Keratinocyte (primary cell): ENCODE data around the gene CSNK1D. TPM values are rescaled to one million over a fixed set of nuclear protein-coding genes. Genes with fewer than 3 reads are reported as not detected.

Source experiments
- DNase-seq: peaks from one replicate; pipeline ENCODE4 v3.0.0-alpha.2; 2011; ENCODE audit warnings: low read depth, missing footprints, low spot score
- FAIRE-seq: peaks from 2 replicates; lab custom pipeline; 2011; peaks lifted over from hg19 to GRCh38; lab: Jason Lieb, UNC
- H2AFZ ChIP-seq: 2 replicates; pipeline ENCODE4 v1.6.0; 2012; ENCODE audit warnings: low read length, control low read depth, inconsistent platforms; ENCODE audit not compliant: control insufficient read depth
- H3K27ac ChIP-seq: 2 replicates; pipeline ENCODE4 v1.5.1; 2011; ENCODE audit warnings: low read length; ENCODE audit not compliant: control insufficient read depth, insufficient read depth
- H3K27me3 ChIP-seq: 3 replicates; pipeline ENCODE4 v1.6.0; 2011; ENCODE audit warnings: low read length; ENCODE audit not compliant: control insufficient read depth, insufficient read depth; ENCODE audit errors: extremely low read depth
- H3K36me3 ChIP-seq, 2 experiments: 2 replicates in 1 of 2; 3 replicates in 1 of 2; pipeline ENCODE4 v1.5.1; 2011; ENCODE audit warnings: low read length in 2 of 2, mild to moderate bottlenecking in 1 of 2; ENCODE audit not compliant: control insufficient read depth in 2 of 2, insufficient read depth in 2 of 2; ENCODE audit errors: extremely low read depth in 1 of 2
- H3K4me1 ChIP-seq: 3 replicates; pipeline ENCODE4 v1.5.1; 2011; ENCODE audit warnings: low read length; ENCODE audit not compliant: control insufficient read depth, insufficient read depth; ENCODE audit errors: extremely low read depth
- H3K4me2 ChIP-seq: 3 replicates; pipeline ENCODE4 v1.6.0; 2011; ENCODE audit warnings: low read depth, low read length; ENCODE audit not compliant: control insufficient read depth, insufficient read depth; ENCODE audit errors: extremely low read depth
- H3K4me3 ChIP-seq, 3 experiments: fragments of 200-600 bp in 1 of 3; sonication (generic) in 1 of 3; 2 replicates in 2 of 3; 3 replicates in 1 of 3; pipeline ENCODE4 v1.5.1; 2011 to 2016; ENCODE audit warnings: low read length in 3 of 3, mild to moderate bottlenecking in 3 of 3, control low read depth in 2 of 3, inconsistent platforms in 1 of 3, low read depth in 1 of 3, mixed read lengths in 1 of 3, mixed run types in 1 of 3, moderate library complexity in 1 of 3; ENCODE audit not compliant: control insufficient read depth in 2 of 3, insufficient read depth in 2 of 3; ENCODE audit errors: extremely low read depth in 1 of 3
- H3K79me2 ChIP-seq: 2 replicates; pipeline ENCODE4 v1.6.0; 2012; ENCODE audit warnings: low read length; ENCODE audit not compliant: control insufficient read depth, insufficient read depth
- H3K9ac ChIP-seq: 3 replicates; pipeline ENCODE4 v1.6.0; 2011; ENCODE audit warnings: low read length; ENCODE audit not compliant: control insufficient read depth, insufficient read depth; ENCODE audit errors: extremely low read depth
- H3K9me1 ChIP-seq: 3 replicates; pipeline ENCODE4 v1.6.0; 2011; ENCODE audit warnings: low read length; ENCODE audit not compliant: control insufficient read depth, insufficient read depth; ENCODE audit errors: extremely low read depth
- H3K9me3 ChIP-seq: 2 replicates; pipeline ENCODE4 v1.5.1; 2012; ENCODE audit warnings: low read depth, low read length; ENCODE audit not compliant: control insufficient read depth
- H4K20me1 ChIP-seq: 3 replicates; pipeline ENCODE4 v1.6.0; 2011; ENCODE audit warnings: low read length; ENCODE audit not compliant: control insufficient read depth, insufficient read depth; ENCODE audit errors: extremely low read depth
- CTCF ChIP-seq, 3 experiments: IDR thresholded peaks in 1 of 3; conservative IDR thresholded peaks in 1 of 3; optimal IDR thresholded peaks in 1 of 3; 2 replicates in 2 of 3; 3 replicates in 1 of 3; pipeline versions ENCODE3 to v1.5.1; 2011; ENCODE audit warnings: low read length in 3 of 3, mild to moderate bottlenecking in 3 of 3, moderate library complexity in 2 of 3, control low read depth in 1 of 3, inconsistent platforms in 1 of 3; ENCODE audit not compliant: insufficient read depth in 2 of 3; ENCODE audit errors: extremely low read depth in 1 of 3
- EZH2 ChIP-seq: IDR thresholded peaks from one replicate; pipeline ENCODE4 v1.6.1; 2012; ENCODE audit warnings: inconsistent platforms, mild to moderate bottlenecking, low read length, moderate library complexity
- dilution Hi-C: fragments of 300-500 bp; cut with MboI; formaldehyde crosslinking; loops from one replicate; pipeline ENCODE4 v1.7.0; 2020; ENCODE audit warnings: low sequenced_read_pairs; ENCODE audit not compliant: extremely low pct_ligation_motif_present
- polyA plus RNA-seq, 5 experiments: library from polyadenylated mRNA; depleted of rRNA in 3 of 5; stranded (reverse) in 3 of 5; stranded (forward) in 1 of 5; unstranded in 1 of 5; fragments of >200 nt; gene quantifications; 1 replicate in 1 of 5; 2 replicates in 3 of 5; 3 replicates in 1 of 5; pipeline versions ENCODE4 v1.2.1 to v1.2.3, GENCODE V29; 2011 to 2012; ENCODE audit warnings: missing spikeins in 2 of 5, low read depth in 1 of 5, low replicate concordance in 1 of 5

The CSNK1D gene
- polyA plus RNA-seq, 1 donor (not counting 4 experiments of a cell fraction or from before 2014, with no cell fraction given): 86.0 TPM

GRCh38 chr17:82239401-82239925, 34.0 kb downstream of the CSNK1D start:
- no peaks in the 10 kb centered on the region for H3K9me1 ChIP-seq
- DNase-seq (no peak), FAIRE-seq (no peak)
- H3K4me1 ChIP-seq: peaks cover 51% of the 10 kb centered on the region
- no peak overlapping the region for H3K4me2 ChIP-seq
- no peak overlapping the region for H3K27ac ChIP-seq
- H3K36me3 ChIP-seq: peaks cover 32 to 33% of the 10 kb centered on the region in 2 experiments
- H4K20me1 ChIP-seq: peaks cover 5% of the 10 kb centered on the region
- peaks cover 11% of the 10 kb centered on the region for H3K79me2 ChIP-seq
- dilution Hi-C loops: no loop called here
- peak overlapping the region in 1 of 3 experiments; percentile 12 for H3K4me3 ChIP-seq
- no peak overlapping the region for H3K9ac ChIP-seq
- TF ChIP-seq CTCF (optimal IDR thresholded peaks at IDR 0.05 in 1 of 3, IDR thresholded peaks at IDR 0.05 in 1 of 3, conservative IDR thresholded peaks at IDR 0.05 in 1 of 3; ENCODE audit: extremely low read depth in 1 of 3, insufficient read depth in 2 of 3, low read length in 3 of 3): no peak
- no peak for TF ChIP-seq EZH2
- H2AFZ ChIP-seq: no peak overlapping the region
- H3K9me3 ChIP-seq: no peaks in the 10 kb centered on the region
- no peaks in the 10 kb centered on the region for H3K27me3 ChIP-seq

GRCh38 chr17:82238472-82239201, 34.9 kb downstream of the CSNK1D start:
- Histone ChIP-seq H2AFZ (peak overlapping the region; percentile 40), H3K4me1 (peaks cover 52% of the 10 kb centered on the region), H3K4me2 (peak overlapping the region; percentile 85), H3K9me1 (no peaks in the 10 kb centered on the region), H3K9me3 (no peaks in the 10 kb centered on the region), H3K4me3 (peak overlapping the region in 2 of 3 experiments; percentile 51), H3K27ac (peak overlapping the region; percentile 77), H3K9ac (peak overlapping the region; percentile 71), H3K27me3 (no peaks in the 10 kb centered on the region), H3K79me2 (peaks cover 9% of the 10 kb centered on the region), H3K36me3 (peaks cover 25 to 27% of the 10 kb centered on the region in 2 experiments), H4K20me1 (peaks cover 3% of the 10 kb centered on the region)
- dilution Hi-C loops: no loop called here
- no peak for TF ChIP-seq CTCF (optimal IDR thresholded peaks at IDR 0.05 in 1 of 3, IDR thresholded peaks at IDR 0.05 in 1 of 3, conservative IDR thresholded peaks at IDR 0.05 in 1 of 3; ENCODE audit: extremely low read depth in 1 of 3, insufficient read depth in 2 of 3, low read length in 3 of 3)
- TF ChIP-seq EZH2: no peak
- DNase-seq: peak; percentile 66
- peak; percentile 95 for FAIRE-seq
